ENCODE results near the gene MLKL. TPM values are rescaled to one million over a fixed set of nuclear protein-coding genes. Genes with fewer than 3 reads are reported as not detected.

MLKL gene
- total and polyA plus RNA-seq, 2 of the 13 experiments (the other 11 are each of a cell fraction or from before 2014, with no cell fraction given): 6.4 to 10.7 TPM

DNA sequence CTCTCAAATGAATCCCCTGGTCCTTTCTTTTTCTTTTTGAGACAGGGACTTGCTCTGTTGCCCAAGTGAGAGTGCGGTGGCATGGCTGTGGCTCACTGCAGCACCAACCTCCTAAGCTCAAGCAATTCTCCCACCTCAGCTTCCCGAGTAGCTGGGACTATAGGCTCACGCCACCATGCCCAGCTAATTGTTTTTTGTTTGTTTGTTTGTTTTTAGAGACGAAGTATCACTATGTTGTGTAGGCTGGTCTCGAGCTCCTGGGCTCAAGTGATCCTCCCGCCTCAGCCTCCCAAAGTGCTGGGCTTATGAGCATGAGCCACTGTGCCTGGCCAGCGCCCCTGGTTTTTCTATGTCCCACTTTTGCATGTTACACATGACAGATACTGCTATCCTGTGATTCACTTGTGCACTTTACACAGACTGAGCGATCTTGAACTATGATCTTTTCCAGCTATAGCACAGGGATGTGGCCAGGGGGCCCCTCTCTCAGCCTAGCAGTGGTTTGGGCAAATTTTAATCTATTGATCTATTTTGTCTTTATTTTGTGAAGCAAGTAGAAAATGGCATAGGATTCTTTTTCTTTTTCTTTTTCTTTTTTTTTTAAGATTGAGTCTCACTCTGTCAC is 31.3 kb upstream of the MLKL start (continued):
- TF ChIP-seq, protein P1, sequence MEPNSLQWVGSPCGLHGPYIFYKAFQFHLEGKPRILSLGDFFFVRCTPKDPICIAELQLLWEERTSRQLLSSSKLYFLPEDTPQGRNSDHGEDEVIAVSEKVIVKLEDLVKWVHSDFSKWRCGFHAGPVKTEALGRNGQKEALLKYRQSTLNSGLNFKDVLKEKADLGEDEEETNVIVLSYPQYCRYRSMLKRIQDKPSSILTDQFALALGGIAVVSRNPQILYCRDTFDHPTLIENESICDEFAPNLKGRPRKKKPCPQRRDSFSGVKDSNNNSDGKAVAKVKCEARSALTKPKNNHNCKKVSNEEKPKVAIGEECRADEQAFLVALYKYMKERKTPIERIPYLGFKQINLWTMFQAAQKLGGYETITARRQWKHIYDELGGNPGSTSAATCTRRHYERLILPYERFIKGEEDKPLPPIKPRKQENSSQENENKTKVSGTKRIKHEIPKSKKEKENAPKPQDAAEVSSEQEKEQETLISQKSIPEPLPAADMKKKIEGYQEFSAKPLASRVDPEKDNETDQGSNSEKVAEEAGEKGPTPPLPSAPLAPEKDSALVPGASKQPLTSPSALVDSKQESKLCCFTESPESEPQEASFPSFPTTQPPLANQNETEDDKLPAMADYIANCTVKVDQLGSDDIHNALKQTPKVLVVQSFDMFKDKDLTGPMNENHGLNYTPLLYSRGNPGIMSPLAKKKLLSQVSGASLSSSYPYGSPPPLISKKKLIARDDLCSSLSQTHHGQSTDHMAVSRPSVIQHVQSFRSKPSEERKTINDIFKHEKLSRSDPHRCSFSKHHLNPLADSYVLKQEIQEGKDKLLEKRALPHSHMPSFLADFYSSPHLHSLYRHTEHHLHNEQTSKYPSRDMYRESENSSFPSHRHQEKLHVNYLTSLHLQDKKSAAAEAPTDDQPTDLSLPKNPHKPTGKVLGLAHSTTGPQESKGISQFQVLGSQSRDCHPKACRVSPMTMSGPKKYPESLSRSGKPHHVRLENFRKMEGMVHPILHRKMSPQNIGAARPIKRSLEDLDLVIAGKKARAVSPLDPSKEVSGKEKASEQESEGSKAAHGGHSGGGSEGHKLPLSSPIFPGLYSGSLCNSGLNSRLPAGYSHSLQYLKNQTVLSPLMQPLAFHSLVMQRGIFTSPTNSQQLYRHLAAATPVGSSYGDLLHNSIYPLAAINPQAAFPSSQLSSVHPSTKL (CRISPR knock-in tag; IDR thresholded peaks at IDR 0.05): peak; percentile 43; the same call in 1 of the 2 replicates
- no peak for TF ChIP-seq JUN (CRISPR knock-in tag; IDR thresholded peaks at IDR 0.05)
- peak; percentile 85 for TF ChIP-seq ZNF264 (CRISPR knock-in tag; IDR thresholded peaks at IDR 0.05)
- no peak for TF ChIP-seq ZNF230 (CRISPR knock-in tag; IDR thresholded peaks at IDR 0.05)
- no peak for TF ChIP-seq ZBTB7A (CRISPR knock-in tag; IDR thresholded peaks at IDR 0.05)
- no peak for TF ChIP-seq MLLT10 (CRISPR knock-in tag; IDR thresholded peaks at IDR 0.05)

DNA sequence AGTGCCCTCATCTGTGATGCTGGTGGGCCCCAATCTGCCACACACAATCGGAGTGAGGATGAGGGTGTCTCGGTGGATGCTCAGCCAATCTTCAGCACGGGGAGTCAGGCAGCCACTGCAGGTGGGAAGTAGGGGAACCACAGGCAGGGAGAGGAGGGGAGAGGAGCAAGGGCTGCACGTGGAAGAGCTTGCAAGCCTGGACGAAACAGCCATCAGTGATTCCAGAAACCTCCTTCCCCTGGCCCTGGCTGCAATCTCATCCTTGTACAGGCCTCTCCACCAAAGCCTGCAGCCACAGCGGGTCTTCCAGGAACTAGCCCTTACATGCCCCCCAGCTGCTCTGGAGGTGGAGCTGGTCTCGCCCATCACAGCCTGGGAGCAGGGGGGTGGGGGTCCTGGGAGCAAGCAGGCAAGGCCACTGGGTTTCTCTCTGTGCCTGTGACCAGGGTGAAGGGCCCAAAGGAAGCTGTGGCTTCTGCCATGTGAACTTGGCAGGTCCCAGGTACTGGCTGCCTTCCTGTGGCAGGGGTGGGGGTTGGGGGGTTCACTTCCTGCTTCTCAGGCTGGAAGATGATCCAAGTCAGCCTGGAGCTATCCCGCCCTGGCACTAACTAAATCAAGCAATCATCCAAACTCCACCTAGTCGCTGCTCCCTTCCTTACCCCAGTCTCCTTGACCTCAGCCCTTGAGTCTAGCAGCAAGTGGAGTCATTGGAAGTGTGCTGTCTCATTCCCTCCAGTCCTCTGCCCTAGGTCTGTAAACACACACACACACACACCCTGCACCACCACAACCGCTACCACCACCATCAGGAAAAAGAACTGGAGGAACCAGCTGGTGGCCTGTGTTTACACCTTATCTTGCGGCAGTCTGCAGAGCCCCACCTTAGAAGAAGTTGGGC is 29.4 kb upstream of the MLKL start:
- no peaks in the 10 kb centered on the region for H3K79me2 ChIP-seq (ENCODE audit: insufficient read depth, low read length)
- no peak for ATAC-seq
- H3K27me3 ChIP-seq (ENCODE audit: control insufficient read depth in 1 of 2, insufficient read depth in 2 of 2, low read length in 2 of 2): peaks cover 5 to 26% of the 10 kb centered on the region in 2 experiments; a peak in 4 of 5 replicates
- in situ Hi-C loops (cut with HindIII; ENCODE audit: extremely low pct_ligation_motif_present, low pct_unique_long_range_greater_than_20kb) (no loop called here), intact Hi-C loops (cut with micrococcal nuclease; ENCODE audit: unreplicated experiment) (no loop called here)
- H3K9ac ChIP-seq (ENCODE audit: insufficient read depth, low read depth, low read length): no peak overlapping the region
- H2AFZ ChIP-seq (ENCODE audit: low read length): peak overlapping the region; percentile 28
- no peak for DNase-seq (ENCODE audit: low spot score)
- CTCF ChIA-PET (ENCODE audit: low intra/inter-chr PET ratio, low total read pairs): no interaction called here
- H3K9me3 ChIP-seq (ENCODE audit: low read length): peaks cover 8% of the 10 kb centered on the region
- H4K20me1 ChIP-seq (ENCODE audit: insufficient read depth, low read length): no peaks in the 10 kb centered on the region
- H3K36me3 ChIP-seq (replicated peaks in 1 of 2; ENCODE audit: control insufficient read depth in 1 of 2, insufficient read depth in 2 of 2, low read length in 2 of 2): no peaks in the 10 kb centered on the region
- peaks cover 56% of the 10 kb centered on the region for H3K4me1 ChIP-seq (ENCODE audit: insufficient read depth, low read length)
- no peak for FAIRE-seq
- peak overlapping the region; percentile 46 for H3K4me2 ChIP-seq (ENCODE audit: low read depth, low read length)
- H3K27ac ChIP-seq (ENCODE audit: extremely low read length, insufficient read depth, low read length): no peak overlapping the region
- POLR2A ChIA-PET: interaction anchor here (1.4 kb wide), 1 partner anchor 29 kb away, joined by 4 read pairs; the partner anchor contains the start of gene MLKL
- WGBS (ENCODE audit: low lambda C conversion rate): 55% methylated on average over 10 of the region's 11 CpGs
- BruUV-seq (replicated peaks): no TSS peak
- H3K4me3 ChIP-seq (replicated peaks in 1 of 3; ENCODE audit: insufficient read depth in 1 of 3, low read depth in 2 of 3, low read length in 3 of 3): no peak overlapping the region; a peak in 1 of 6 replicates
- TF ChIP-seq NFE2L2 (IDR thresholded peaks at IDR 0.05; ENCODE audit: low read length): no peak
- TF ChIP-seq, protein P2, sequence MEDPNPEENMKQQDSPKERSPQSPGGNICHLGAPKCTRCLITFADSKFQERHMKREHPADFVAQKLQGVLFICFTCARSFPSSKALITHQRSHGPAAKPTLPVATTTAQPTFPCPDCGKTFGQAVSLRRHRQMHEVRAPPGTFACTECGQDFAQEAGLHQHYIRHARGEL (CRISPR knock-in tag; IDR thresholded peaks at IDR 0.05): 0 out of 2 replicates have a peak, but pooled peaks have one; percentile 43
- TF ChIP-seq, protein P3, sequence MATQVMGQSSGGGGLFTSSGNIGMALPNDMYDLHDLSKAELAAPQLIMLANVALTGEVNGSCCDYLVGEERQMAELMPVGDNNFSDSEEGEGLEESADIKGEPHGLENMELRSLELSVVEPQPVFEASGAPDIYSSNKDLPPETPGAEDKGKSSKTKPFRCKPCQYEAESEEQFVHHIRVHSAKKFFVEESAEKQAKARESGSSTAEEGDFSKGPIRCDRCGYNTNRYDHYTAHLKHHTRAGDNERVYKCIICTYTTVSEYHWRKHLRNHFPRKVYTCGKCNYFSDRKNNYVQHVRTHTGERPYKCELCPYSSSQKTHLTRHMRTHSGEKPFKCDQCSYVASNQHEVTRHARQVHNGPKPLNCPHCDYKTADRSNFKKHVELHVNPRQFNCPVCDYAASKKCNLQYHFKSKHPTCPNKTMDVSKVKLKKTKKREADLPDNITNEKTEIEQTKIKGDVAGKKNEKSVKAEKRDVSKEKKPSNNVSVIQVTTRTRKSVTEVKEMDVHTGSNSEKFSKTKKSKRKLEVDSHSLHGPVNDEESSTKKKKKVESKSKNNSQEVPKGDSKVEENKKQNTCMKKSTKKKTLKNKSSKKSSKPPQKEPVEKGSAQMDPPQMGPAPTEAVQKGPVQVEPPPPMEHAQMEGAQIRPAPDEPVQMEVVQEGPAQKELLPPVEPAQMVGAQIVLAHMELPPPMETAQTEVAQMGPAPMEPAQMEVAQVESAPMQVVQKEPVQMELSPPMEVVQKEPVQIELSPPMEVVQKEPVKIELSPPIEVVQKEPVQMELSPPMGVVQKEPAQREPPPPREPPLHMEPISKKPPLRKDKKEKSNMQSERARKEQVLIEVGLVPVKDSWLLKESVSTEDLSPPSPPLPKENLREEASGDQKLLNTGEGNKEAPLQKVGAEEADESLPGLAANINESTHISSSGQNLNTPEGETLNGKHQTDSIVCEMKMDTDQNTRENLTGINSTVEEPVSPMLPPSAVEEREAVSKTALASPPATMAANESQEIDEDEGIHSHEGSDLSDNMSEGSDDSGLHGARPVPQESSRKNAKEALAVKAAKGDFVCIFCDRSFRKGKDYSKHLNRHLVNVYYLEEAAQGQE (IDR thresholded peaks at IDR 0.05; ENCODE audit: borderline replicate concordance in 1 of 2, low read depth in 1 of 2, low read length in 2 of 2): no peak

Measured in HepG2 (cell line).